Activated CD4-positive, alpha-beta memory T cell treated with anti-CD3 and anti-CD28 coated beads for 36 hours (primary cell): Measurements from ENCODE around the gene UBE2K. TPM values are rescaled to one million over a fixed set of nuclear protein-coding genes. Genes with fewer than 3 reads are reported as not detected.
"Not testable (repeated sequence)": the region's sequence is repeated elsewhere in the genome, so short reads cannot be mapped to it uniquely, and the experiment has no call there.

Experiments
- CTCF ChIA-PET: fragments of 350-600 bp; sonication (Branson Sonifier 250); formaldehyde crosslinking; loops from one replicate; lab custom pipeline; 2021; ENCODE audit warnings: antibody characterized with exemption, inconsistent platforms; lab: Charles Lee
- POLR2A ChIA-PET: fragments of 350-600 bp; sonication (Branson Sonifier 250); formaldehyde crosslinking; loops from one replicate; lab custom pipeline; 2021; ENCODE audit warnings: antibody characterized with exemption; lab: Charles Lee
- DNase-seq: peaks from one replicate; pipeline ENCODE4 v3.0.0-alpha.2; 2020
- H3K27ac Mint-ChIP-seq: one replicate; pipeline ENCODE4 v1.8.0; 2021; ENCODE audit warnings: mixed read lengths
- H3K27me3 Mint-ChIP-seq: one replicate; pipeline ENCODE4 v1.8.0; 2021; ENCODE audit warnings: mixed read lengths
- H3K36me3 Mint-ChIP-seq: one replicate; pipeline ENCODE4 v1.8.0; 2021; ENCODE audit warnings: mixed read lengths
- H3K4me1 Mint-ChIP-seq: one replicate; pipeline ENCODE4 v1.8.0; 2021; ENCODE audit warnings: low read depth, mixed read lengths
- H3K4me3 Mint-ChIP-seq: one replicate; pipeline ENCODE4 v1.8.0; 2021; ENCODE audit warnings: mild to moderate bottlenecking, mixed read lengths
- H3K9me3 Mint-ChIP-seq: one replicate; pipeline ENCODE4 v1.8.0; 2021; ENCODE audit warnings: mixed read lengths
- intact Hi-C: fragments of 100-400 bp; cut with micrococcal nuclease; formaldehyde crosslinking; loops from one replicate; pipeline ENCODE4 v1.15.1; 2023
- total RNA-seq, 2 experiments: library from RNA; stranded (reverse); gene quantifications; one replicate each; pipeline ENCODE4 v1.2.3, GENCODE V29; 2021

UBE2K gene
- total RNA-seq, 2 experiments from 2014 or later: 81.4 to 83.5 TPM

DNA sequence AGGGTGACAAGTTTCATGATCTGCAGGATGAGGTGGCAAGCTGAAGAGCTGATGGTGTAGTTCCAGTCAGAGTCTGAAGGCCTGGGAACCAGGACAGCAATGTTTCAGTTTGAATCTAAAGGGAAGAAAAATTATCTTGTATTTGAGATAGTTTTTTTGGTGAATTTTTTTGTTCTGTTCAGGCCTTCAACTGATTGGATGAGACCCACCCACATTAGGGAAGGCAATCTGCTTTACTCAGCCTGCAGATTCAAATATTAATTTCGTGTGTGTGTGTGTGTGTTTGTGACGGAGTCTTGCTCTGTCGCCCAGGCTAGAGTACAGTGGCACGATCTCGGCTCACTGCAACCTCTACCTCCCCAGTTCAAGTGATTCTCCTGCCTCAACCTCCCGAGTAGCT lies 37.2 kb upstream of the UBE2K start:
- DNase-seq: no peak
- no peaks in the 10 kb centered on the region for H3K27me3 Mint-ChIP-seq
- H3K9me3 Mint-ChIP-seq: no peaks in the 10 kb centered on the region
- no peaks in the 10 kb centered on the region for H3K36me3 Mint-ChIP-seq
- intact Hi-C loops: no loop called here
- H3K27ac Mint-ChIP-seq: no peak overlapping the region
- H3K4me3 Mint-ChIP-seq: no peak overlapping the region
- peaks cover 5% of the 10 kb centered on the region for H3K4me1 Mint-ChIP-seq
- ChIA-PET CTCF (interaction anchor here (0.6 to 1.6 kb wide), 2 partner anchors 191 to 293 kb away, joined by 4 to 7 read pairs; no protein-coding TSS in a partner anchor), POLR2A (no interaction called here)

DNA sequence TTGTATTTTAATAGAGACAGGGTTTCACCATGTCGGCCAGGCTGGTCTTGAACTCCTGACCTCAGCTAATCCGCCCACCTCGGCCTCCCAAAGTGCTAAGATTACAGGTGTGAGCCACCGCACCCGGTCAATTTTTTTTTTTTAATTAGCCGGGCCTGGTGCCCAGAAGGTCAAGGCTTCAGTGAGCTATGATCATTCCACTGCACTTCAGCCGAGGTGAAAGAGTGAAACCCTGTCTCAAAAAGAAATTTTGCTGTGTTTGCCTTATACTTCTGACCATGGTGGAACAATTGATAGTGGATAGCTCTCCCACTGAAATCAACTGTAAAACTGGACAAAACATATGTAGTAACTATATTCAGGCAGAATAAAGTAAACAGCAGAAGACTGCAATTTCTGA lies 35.3 kb upstream of the UBE2K start:
- Mint-ChIP-seq H3K9me3 (no peaks in the 10 kb centered on the region), H3K27ac (no peak overlapping the region), H3K36me3 (no peaks in the 10 kb centered on the region), H3K4me1 (peaks cover under 1% of the 10 kb centered on the region), H3K4me3 (no peak overlapping the region), H3K27me3 (no peaks in the 10 kb centered on the region)
- CTCF ChIA-PET: no interaction called here
- POLR2A ChIA-PET: no interaction called here
- DNase-seq: no peak
- intact Hi-C loops: no loop called here

DNA sequence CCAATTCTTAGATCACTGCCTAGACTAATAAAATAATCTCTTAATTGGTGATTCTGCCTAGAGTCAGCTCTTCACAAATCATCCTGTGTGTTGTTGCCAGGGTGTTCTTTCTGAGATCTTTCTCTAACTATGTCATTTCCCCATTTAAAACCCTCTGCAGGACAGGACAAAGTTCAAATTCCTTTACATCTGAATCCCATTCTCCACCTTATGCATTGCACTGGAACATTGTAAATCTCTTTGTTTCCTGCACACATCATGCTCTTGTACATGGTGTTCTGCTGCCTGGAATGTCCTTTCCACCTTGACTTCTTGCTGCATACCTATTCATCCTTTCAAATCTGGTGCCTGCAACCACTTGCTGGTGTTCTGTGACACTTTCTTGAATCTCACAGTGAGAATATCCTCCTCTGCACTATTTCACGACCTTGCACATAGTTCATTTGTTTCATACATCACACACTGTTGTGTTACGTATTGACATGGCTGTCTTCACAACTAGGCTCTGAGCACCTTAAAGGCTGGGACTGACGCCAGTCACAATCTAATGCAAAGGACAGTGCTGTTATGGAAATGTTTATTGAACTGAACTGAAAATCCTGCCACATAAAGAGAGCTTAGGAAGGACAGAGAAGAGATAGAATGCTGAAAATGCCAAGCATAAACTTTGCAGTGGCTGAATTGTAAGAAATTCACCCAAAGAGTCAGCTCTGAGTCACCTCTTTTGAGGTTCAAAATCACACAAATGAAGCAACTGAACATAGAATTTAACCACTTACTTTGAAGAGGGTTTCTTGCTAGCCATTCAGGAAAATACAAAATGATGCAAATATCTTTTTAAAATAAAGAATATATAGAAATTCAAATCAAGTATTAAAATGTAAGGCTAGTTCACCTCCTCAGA lies 32.9 kb upstream of the UBE2K start:
- CTCF ChIA-PET: interaction anchor here (1.0 kb wide), 1 partner anchor 196 kb away, joined by 3 read pairs; no protein-coding TSS in a partner anchor
- no peaks in the 10 kb centered on the region for H3K4me1 Mint-ChIP-seq
- H3K9me3 Mint-ChIP-seq: no peaks in the 10 kb centered on the region
- POLR2A ChIA-PET: no interaction called here
- no peaks in the 10 kb centered on the region for H3K27me3 Mint-ChIP-seq
- no peak overlapping the region for H3K4me3 Mint-ChIP-seq
- intact Hi-C loops: no loop called here
- no peak for DNase-seq
- no peaks in the 10 kb centered on the region for H3K36me3 Mint-ChIP-seq
- H3K27ac Mint-ChIP-seq: no peak overlapping the region

DNA sequence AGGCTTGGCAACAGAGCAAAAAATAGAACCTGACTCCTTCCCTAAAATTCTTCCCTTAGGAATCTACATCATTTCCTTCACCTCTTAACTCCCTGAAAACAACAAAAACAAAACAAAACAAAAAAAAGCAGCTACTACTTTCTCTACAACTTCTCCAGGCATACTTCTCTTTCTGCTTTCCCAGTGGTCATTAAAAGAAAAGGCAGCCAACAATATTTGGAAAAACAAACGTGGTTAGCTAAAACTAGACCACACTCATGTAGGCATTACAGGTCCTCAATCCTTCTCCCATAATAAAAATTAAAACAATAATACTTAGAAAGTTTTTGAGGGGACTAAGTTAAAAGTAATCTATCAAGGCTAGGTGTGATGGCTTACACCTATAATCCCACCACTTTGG lies 30.2 kb upstream of the UBE2K start:
- Mint-ChIP-seq H3K4me1 (no peaks in the 10 kb centered on the region), H3K27ac (no peak overlapping the region), H3K36me3 (no peaks in the 10 kb centered on the region), H3K9me3 (no peaks in the 10 kb centered on the region), H3K27me3 (no peaks in the 10 kb centered on the region), H3K4me3 (no peak overlapping the region)
- intact Hi-C loops: no loop called here
- ChIA-PET POLR2A (interaction anchor here (0.6 kb wide), 1 partner anchor 76 kb away, joined by 3 read pairs; no protein-coding TSS in a partner anchor), CTCF (interaction anchor here (0.7 to 1.2 kb wide), 2 partner anchors 29 to 199 kb away, joined by 3 to 4 read pairs; no protein-coding TSS in a partner anchor)
- DNase-seq: no peak

DNA sequence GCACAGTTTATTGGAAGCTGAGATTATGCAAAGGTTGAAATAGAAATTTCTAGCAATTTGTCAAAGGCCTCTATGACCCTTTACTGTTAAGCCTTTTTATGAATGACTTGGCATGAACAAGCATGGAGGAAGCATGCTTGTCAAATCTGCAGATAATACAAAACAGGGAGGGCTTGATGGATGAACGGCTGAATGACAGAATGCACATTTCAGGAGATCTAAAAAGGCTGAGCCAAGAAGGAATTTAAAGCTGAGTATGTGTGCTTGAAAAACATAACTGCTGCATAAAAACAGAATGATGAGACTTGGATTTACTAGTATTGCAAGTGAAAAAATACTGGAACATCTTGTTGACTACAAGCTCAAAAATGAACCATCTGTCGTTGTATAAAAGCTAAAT lies 29.0 kb upstream of the UBE2K start:
- H3K27ac Mint-ChIP-seq: no peak overlapping the region
- ChIA-PET CTCF (interaction anchor here (1.2 kb wide), 1 partner anchor 31 kb away, joined by 4 read pairs; no protein-coding TSS in a partner anchor), POLR2A (no interaction called here)
- DNase-seq: no peak
- no peak overlapping the region for H3K4me3 Mint-ChIP-seq
- no peaks in the 10 kb centered on the region for H3K27me3 Mint-ChIP-seq
- H3K36me3 Mint-ChIP-seq: no peaks in the 10 kb centered on the region
- intact Hi-C loops: no loop called here
- H3K4me1 Mint-ChIP-seq: no peaks in the 10 kb centered on the region
- H3K9me3 Mint-ChIP-seq: no peaks in the 10 kb centered on the region

DNA sequence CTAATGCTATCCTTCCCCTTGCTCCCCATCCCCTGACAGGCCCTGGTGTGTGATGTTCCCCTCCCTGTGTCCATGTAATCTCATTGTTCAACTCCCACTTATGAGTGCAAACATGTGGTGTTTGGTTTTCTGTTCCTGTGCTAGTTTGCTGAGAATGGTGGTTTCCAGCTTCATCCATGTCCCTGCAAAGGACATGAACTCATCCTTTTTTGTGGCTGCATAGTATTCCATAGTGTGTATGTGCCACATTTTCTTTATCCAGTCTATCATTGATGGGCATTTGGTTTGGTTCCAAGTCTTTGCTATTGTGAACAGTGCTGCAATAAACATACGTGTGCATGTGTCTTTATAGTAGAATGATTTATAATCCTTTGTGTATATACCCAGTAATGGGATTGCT lies 27.6 kb upstream of the UBE2K start:
- POLR2A ChIA-PET, DNase-seq, H3K9me3 Mint-ChIP-seq, H3K27ac Mint-ChIP-seq, H3K4me3 Mint-ChIP-seq, H3K36me3 Mint-ChIP-seq, intact Hi-C loops, CTCF ChIA-PET, H3K4me1 Mint-ChIP-seq, H3K27me3 Mint-ChIP-seq: not testable (repeated sequence)

DNA sequence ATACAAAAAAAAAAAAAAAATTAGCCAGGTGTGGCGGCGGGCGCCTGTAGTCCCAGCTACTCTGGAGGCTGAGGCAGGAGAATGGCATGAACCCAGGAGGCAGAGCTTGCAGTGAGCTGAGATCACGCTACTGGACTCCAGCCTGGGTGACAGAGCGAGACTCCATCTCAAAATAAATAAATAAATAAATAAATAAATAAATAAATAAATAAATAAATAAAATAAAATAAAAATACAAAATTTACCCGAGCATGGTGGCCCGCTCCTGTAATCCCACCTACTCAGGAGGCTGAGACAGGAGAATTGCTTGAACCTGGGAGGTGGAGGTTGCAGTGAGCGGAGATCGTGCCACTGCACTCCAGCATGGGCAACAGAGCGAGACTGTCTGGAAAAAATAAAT lies 22.3 kb upstream of the UBE2K start:
- CTCF ChIA-PET, H3K27ac Mint-ChIP-seq: not testable (repeated sequence)

DNA sequence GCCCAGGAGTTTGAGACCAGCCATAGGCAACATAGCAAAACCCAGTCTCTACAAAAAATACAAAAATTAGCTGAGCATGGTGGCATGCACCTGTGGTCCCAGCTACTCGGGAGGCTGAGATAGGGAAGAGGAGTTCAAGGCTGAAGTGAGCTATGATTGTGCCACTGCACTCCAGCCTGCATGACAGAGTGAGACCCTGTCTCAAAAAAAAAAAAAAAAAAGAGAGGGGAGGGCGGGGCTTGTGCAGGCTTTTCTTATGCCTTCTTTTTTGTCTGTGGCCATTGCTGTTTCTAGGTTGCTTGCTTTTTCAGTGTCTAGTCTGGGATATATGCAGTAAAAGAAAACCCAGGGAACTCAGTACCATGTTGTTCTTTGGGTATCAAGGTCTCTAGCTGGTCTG lies 16.9 kb upstream of the UBE2K start:
- H3K27me3 Mint-ChIP-seq, POLR2A ChIA-PET, H3K36me3 Mint-ChIP-seq, H3K4me1 Mint-ChIP-seq, CTCF ChIA-PET, intact Hi-C loops, H3K9me3 Mint-ChIP-seq, H3K4me3 Mint-ChIP-seq, H3K27ac Mint-ChIP-seq, DNase-seq: not testable (repeated sequence)

More for the DNA sequence above, 22.3 kb upstream of the UBE2K start:
- intact Hi-C loops, POLR2A ChIA-PET, H3K36me3 Mint-ChIP-seq, H3K27me3 Mint-ChIP-seq, H3K4me1 Mint-ChIP-seq, DNase-seq, H3K9me3 Mint-ChIP-seq, H3K4me3 Mint-ChIP-seq: not testable (repeated sequence)

DNA sequence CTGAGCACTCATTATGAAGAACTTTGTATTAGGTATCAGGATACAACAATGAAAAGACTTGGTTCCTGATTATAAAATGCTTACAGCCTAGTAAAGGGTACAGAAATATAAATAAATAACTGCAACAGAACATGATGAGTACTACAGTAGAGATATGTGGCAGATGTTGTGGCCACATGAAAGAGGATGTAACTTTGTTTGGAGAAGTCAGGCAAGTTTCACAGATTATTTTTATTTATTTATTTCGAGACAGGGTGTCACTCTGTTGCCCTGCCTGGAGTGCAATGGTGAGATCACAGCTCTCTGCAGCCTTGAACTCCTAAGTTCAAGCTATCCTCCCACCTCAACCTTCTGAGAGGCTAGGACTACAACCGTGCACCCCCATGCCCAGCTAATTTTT lies 15.8 kb upstream of the UBE2K start:
- H3K9me3 Mint-ChIP-seq: no peaks in the 10 kb centered on the region
- H3K36me3 Mint-ChIP-seq: no peaks in the 10 kb centered on the region
- no peaks in the 10 kb centered on the region for H3K4me1 Mint-ChIP-seq
- no peak for DNase-seq
- H3K27ac Mint-ChIP-seq: no peak overlapping the region
- ChIA-PET POLR2A (no interaction called here), CTCF (no interaction called here)
- intact Hi-C loops: no loop called here
- no peak overlapping the region for H3K4me3 Mint-ChIP-seq
- no peaks in the 10 kb centered on the region for H3K27me3 Mint-ChIP-seq

DNA sequence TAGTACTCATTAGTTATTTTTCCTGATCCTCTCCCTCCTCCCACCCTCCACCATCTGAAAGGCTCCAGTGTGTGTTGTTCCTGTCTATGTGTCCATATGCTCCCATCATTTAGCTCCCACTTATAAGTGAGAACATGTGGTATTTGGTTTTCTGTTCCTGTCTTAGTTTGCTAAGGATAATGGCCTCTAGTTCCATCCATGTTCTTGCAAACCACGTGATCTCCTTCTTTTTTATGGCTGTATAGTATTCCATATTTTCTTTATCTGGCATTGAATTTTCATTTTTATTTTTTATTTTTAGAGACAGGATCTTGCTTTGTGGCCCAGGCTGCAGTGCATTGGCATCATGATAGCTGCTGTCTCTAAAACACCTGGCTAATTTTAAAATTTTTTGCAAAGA lies 11.9 kb upstream of the UBE2K start:
- Mint-ChIP-seq H3K9me3 (no peaks in the 10 kb centered on the region), H3K27me3 (no peaks in the 10 kb centered on the region), H3K4me1 (no peaks in the 10 kb centered on the region), H3K36me3 (no peaks in the 10 kb centered on the region), H3K4me3 (no peak overlapping the region), H3K27ac (no peak overlapping the region)
- POLR2A ChIA-PET: no interaction called here
- DNase-seq: no peak
- CTCF ChIA-PET: no interaction called here
- intact Hi-C loops: no loop called here

DNA sequence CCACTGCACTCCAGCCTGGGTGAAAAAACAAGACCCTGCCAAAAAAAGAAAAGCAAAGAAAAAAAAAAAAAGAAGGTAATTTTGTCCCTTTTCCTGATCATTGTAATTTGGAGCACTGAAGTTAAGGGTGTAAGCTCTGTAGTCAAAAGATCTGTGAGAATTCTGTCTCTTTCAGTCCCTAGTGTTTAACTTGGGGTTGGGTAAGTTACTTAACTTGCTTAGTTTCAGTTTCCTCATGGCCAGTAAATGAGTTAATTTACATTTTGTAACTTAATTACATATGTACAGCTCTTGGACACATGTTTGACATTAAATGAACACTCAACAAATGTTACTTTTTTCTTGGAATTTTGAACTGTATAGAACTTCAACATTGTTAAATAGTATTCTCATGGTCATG lies 10.9 kb upstream of the UBE2K start:
- Mint-ChIP-seq H3K4me1 (no peaks in the 10 kb centered on the region), H3K4me3 (no peak overlapping the region), H3K27ac (no peak overlapping the region), H3K36me3 (no peaks in the 10 kb centered on the region), H3K27me3 (no peaks in the 10 kb centered on the region), H3K9me3 (no peaks in the 10 kb centered on the region)
- no peak for DNase-seq
- ChIA-PET POLR2A (no interaction called here), CTCF (no interaction called here)
- intact Hi-C loops: no loop called here

DNA sequence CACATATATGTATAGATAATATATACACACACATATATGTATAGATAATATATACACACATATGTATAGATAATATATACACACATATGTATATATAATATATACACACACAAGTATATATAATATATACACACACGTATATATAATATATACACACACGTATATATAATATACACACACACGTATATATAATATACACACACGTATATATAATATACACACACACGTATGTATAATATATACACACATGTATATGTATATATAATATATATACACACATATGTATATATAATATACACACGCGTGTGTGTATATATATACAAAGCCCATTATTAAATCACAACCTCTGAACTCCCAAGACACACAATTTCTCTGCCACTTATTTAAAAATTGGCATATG lies 8.0 kb upstream of the UBE2K start:
- CTCF ChIA-PET: interaction anchor here (0.5 kb wide), 1 partner anchor 1889 kb away, joined by 3 read pairs; no protein-coding TSS in a partner anchor
- H3K27ac Mint-ChIP-seq: no peak overlapping the region
- POLR2A ChIA-PET: no interaction called here
- no peak overlapping the region for H3K4me3 Mint-ChIP-seq
- intact Hi-C loops: loop anchor here (10.0 kb wide), 1 partner anchor 335 kb away; no protein-coding TSS in a partner anchor
- no peaks in the 10 kb centered on the region for H3K9me3 Mint-ChIP-seq
- no peak for DNase-seq
- H3K36me3 Mint-ChIP-seq: no peaks in the 10 kb centered on the region
- no peaks in the 10 kb centered on the region for H3K27me3 Mint-ChIP-seq
- no peaks in the 10 kb centered on the region for H3K4me1 Mint-ChIP-seq
